Liver (tissue), 9 donors: Measurements from ENCODE around the gene MPC2. TPM values are rescaled to one million over a fixed set of nuclear protein-coding genes. Genes with fewer than 3 reads are reported as not detected.

Source experiments
- DNase-seq: peaks from one replicate; pipeline ENCODE4 v3.0.0-alpha.2; 2017; ENCODE audit warnings: low spot score
- H3K27ac ChIP-seq, 2 donors: one replicate each; pipeline ENCODE4 v1.7.0; 2013; ENCODE audit warnings: inconsistent platforms in 2 of 2, low read length in 2 of 2, control low read depth in 1 of 2, low read depth in 1 of 2, mild to moderate bottlenecking in 1 of 2
- H3K27me3 ChIP-seq, 4 donors: one replicate each; pipeline versions ENCODE4 v1.6.1 to v1.7.0; 2013; ENCODE audit warnings: low read length in 3 of 4, inconsistent platforms in 1 of 4, mild to moderate bottlenecking in 1 of 4, moderate library complexity in 1 of 4; ENCODE audit not compliant: control insufficient read depth in 4 of 4, insufficient read depth in 4 of 4
- H3K36me3 ChIP-seq, 4 donors: one replicate each; pipeline versions ENCODE4 v1.6.1 to v1.7.0; 2013; ENCODE audit warnings: low read length in 3 of 4, mild to moderate bottlenecking in 3 of 4, low read depth in 1 of 4, moderate library complexity in 1 of 4; ENCODE audit not compliant: control insufficient read depth in 4 of 4, insufficient read depth in 3 of 4
- H3K4me1 ChIP-seq, 4 donors: one replicate each; pipeline versions ENCODE4 v1.6.1 to v1.7.0; 2013; ENCODE audit warnings: low read length in 3 of 4, mild to moderate bottlenecking in 3 of 4, moderate library complexity in 1 of 4; ENCODE audit not compliant: control insufficient read depth in 4 of 4, insufficient read depth in 4 of 4
- H3K4me3 ChIP-seq, 3 donors: one replicate each; pipeline versions ENCODE4 v1.6.1 to v1.7.0; 2013; ENCODE audit warnings: low read length in 3 of 3, control low read depth in 1 of 3, low read depth in 1 of 3, mild to moderate bottlenecking in 1 of 3
- H3K9ac ChIP-seq, 2 donors: one replicate each; pipeline ENCODE4 v1.7.0; 2013; ENCODE audit warnings: low read length in 2 of 2, mild to moderate bottlenecking in 2 of 2, moderate library complexity in 2 of 2, control low read depth in 1 of 2, low read depth in 1 of 2
- H3K9me3 ChIP-seq, 4 donors: one replicate each; pipeline versions ENCODE4 v1.6.1 to v1.7.0; 2013; ENCODE audit warnings: low read length in 3 of 4; ENCODE audit not compliant: control insufficient read depth in 4 of 4
- CTCF ChIP-seq: fragments of 150-350 bp; IDR thresholded peaks from 2 replicates; pipeline ENCODE4 v1.5.1; 2017; ENCODE audit warnings: improper control_type of control experiment, low read depth, low read length; ENCODE audit not compliant: missing input control
- FOXA1 ChIP-seq: IDR thresholded peaks from 2 replicates; pipeline ENCODE4 v1.6.1; 2016; ENCODE audit warnings: antibody characterized with exemption
- FOXA2 ChIP-seq: IDR thresholded peaks from 2 replicates; pipeline ENCODE4 v1.6.1; 2016; ENCODE audit warnings: antibody characterized with exemption
- HNF4A ChIP-seq, 2 donors: conservative IDR thresholded peaks; 2 replicates each; pipeline ENCODE4 v1.6.1; 2016; ENCODE audit warnings: antibody characterized with exemption in 2 of 2, mild to moderate bottlenecking in 2 of 2
- HNF4G ChIP-seq: IDR thresholded peaks from 2 replicates; pipeline ENCODE4 v1.6.1; 2016; ENCODE audit warnings: antibody characterized with exemption
- JUND ChIP-seq, 2 donors: IDR thresholded peaks; 2 replicates each; pipeline ENCODE4 v1.6.1; 2016; ENCODE audit warnings: antibody characterized with exemption in 2 of 2
- REST ChIP-seq: IDR thresholded peaks from 2 replicates; pipeline ENCODE4 v1.6.1; 2016; ENCODE audit warnings: antibody characterized with exemption, mild to moderate bottlenecking
- RXRA ChIP-seq, 2 donors: IDR thresholded peaks; 2 replicates each; pipeline ENCODE4 v1.6.1; 2017 to 2018; ENCODE audit warnings: antibody characterized with exemption in 2 of 2, mild to moderate bottlenecking in 1 of 2
- SP1 ChIP-seq: IDR thresholded peaks from 2 replicates; pipeline ENCODE4 v1.6.1; 2018; ENCODE audit warnings: antibody characterized with exemption, mild to moderate bottlenecking
- YY1 ChIP-seq: IDR thresholded peaks from 2 replicates; pipeline ENCODE4 v1.6.1; 2016; ENCODE audit warnings: antibody characterized with exemption, mild to moderate bottlenecking
- WGBS: extraction: QIAGEN DNeasy Blood & Tissue Kit; methylation state at CpG from one replicate; pipeline ENCODE4 v1.1.7; 2013; 5-methylcytosine and 5-hydroxymethylcytosine counted together
- polyA plus RNA-seq, 2 donors: library from polyadenylated mRNA; stranded (reverse) in 1 of 2; unstranded in 1 of 2; fragments of 200-250 nt in 1 of 2; fragments of >200 nt in 1 of 2; fragmentation: Nextera tagmentation in 1 of 2; extraction: Ambion mirVana in 1 of 2; gene quantifications; one replicate each; pipeline versions ENCODE4 v1.2.1 to v1.2.3, GENCODE V29; 2013 to 2015
- total RNA-seq, 2 donors: library from RNA; depleted of rRNA; stranded (reverse); fragments of >200 nt; gene quantifications; one replicate each; pipeline ENCODE4 v1.2.3, GENCODE V29; 2014
- TF ChIP-seq, protein P1 (sequence below): IDR thresholded peaks from 2 replicates; pipeline ENCODE4 v1.6.1; 2016; ENCODE audit warnings: antibody characterized with exemption
- TF ChIP-seq, protein P2 (sequence below): IDR thresholded peaks from 2 replicates; pipeline ENCODE4 v1.6.1; 2016; ENCODE audit warnings: antibody characterized with exemption
- donor health status: healthy.
- donor health status: healthy.
- donor health status: healthy.
- donor health status: healthy.
- donor health status: healthy.

Gene MPC2
- total and polyA plus RNA-seq, 4 donors = 78.8 to 369 (median 127) TPM

DNA sequence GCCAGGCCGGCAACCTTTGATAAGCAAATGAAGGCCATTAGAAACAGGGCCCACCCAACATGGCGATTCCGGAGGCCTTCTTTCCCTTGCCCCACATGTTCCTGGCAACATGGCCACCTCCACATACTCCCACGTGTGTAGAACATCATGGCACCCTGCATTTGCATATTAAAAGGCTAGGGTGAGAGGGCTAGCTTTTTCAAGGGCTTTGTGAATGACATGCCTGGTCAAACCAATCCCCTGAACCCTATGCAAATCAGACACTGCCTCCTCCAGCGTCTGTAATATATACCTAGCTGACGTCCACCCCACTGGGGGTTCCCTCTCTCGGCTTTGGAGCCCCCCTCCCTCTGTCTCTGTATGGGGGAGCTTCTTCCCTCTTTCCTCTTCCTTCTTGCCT lies 24.6 kb downstream of the MPC2 start:
- Histone ChIP-seq H3K27ac (peak overlapping the region; percentile 81 to 91), H3K9me3 (no peaks in the 10 kb centered on the region), H3K4me1 (peaks cover 6 to 39% (median 29%) of the 10 kb centered on the region in 4 donors), H3K27me3 (no peaks in the 10 kb centered on the region), H3K4me3 (peak overlapping the region; percentile 63 to 91 (median 72)), H3K36me3 (peaks cover 0 to 2% (median 0%) of the 10 kb centered on the region in 4 donors), H3K9ac (peak overlapping the region in 1 of 2 donors; percentile 97)
- no peak for DNase-seq
- 40% methylated on average over 7 of the region's 7 CpGs for WGBS
- TF ChIP-seq REST (peak; percentile 72), CTCF (no peak), HNF4A (conservative IDR thresholded peaks at IDR 0.05) (peak in 1 of 2 donors; percentile 20), JUND (IDR thresholded peaks at IDR 0.05) (peak in 1 of 2 donors; percentile 10), RXRA (IDR thresholded peaks at IDR 0.05) (peak; percentile 25 to 45), YY1 (peak; percentile 98), HNF4G (no peak), SP1 (no peak)
- TF ChIP-seq, protein P1, sequence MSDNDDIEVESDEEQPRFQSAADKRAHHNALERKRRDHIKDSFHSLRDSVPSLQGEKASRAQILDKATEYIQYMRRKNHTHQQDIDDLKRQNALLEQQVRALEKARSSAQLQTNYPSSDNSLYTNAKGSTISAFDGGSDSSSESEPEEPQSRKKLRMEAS = peak; percentile 90

DNA sequence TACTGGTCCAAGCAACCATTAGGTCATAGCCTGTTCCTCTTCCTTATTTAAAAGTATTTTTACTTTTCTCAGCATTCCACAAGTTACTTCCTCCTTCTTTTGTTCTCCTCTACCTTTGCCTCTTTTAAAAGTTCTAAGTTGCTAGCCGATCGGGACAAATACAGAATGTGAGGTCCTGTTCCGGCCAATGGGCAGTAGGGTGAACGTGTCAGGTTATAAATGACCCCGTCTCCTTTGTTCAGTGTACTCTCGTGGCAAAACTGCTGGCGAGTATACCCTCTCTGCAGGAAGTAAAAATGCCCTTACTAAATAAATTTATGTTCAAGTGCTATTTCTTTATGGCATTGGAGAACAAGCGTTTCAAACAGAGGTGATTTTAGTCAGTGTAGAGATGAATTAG lies 25.5 kb downstream of the MPC2 start:
- Histone ChIP-seq H3K27ac (peak overlapping the region; percentile 38 to 91), H3K36me3 (peaks cover 0 to under 1% (median 0%) of the 10 kb centered on the region in 4 donors), H3K4me1 (peaks cover 4 to 32% (median 25%) of the 10 kb centered on the region in 4 donors), H3K9ac (peak overlapping the region; percentile 1 to 85), H3K27me3 (no peaks in the 10 kb centered on the region), H3K9me3 (no peaks in the 10 kb centered on the region), H3K4me3 (peak overlapping the region in 2 of 3 donors; percentile 24 to 91)
- no peak for DNase-seq
- WGBS = 24% methylated on average over 8 of the region's 8 CpGs
- TF ChIP-seq YY1 (no peak), FOXA1 (no peak), CTCF (no peak), RXRA (IDR thresholded peaks at IDR 0.05) (peak in 1 of 2 donors; percentile 17), REST (no peak), FOXA2 (no peak), HNF4A (conservative IDR thresholded peaks at IDR 0.05) (peak; percentile 4 to 13), JUND (IDR thresholded peaks at IDR 0.05) (no peak)
- TF ChIP-seq, protein P1 = no peak
- TF ChIP-seq, protein P2, sequence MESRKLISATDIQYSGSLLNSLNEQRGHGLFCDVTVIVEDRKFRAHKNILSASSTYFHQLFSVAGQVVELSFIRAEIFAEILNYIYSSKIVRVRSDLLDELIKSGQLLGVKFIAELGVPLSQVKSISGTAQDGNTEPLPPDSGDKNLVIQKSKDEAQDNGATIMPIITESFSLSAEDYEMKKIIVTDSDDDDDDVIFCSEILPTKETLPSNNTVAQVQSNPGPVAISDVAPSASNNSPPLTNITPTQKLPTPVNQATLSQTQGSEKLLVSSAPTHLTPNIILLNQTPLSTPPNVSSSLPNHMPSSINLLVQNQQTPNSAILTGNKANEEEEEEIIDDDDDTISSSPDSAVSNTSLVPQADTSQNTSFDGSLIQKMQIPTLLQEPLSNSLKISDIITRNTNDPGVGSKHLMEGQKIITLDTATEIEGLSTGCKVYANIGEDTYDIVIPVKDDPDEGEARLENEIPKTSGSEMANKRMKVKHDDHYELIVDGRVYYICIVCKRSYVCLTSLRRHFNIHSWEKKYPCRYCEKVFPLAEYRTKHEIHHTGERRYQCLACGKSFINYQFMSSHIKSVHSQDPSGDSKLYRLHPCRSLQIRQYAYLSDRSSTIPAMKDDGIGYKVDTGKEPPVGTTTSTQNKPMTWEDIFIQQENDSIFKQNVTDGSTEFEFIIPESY = no peak
